ENCODE data around the gene EPHA3.

EPHA3 gene

GRCh38 chr3:89234620-89235019 lies 127.2 kb downstream of the EPHA3 start:
- no peak for DNase-seq

GRCh38 chr3:89238846-89239245 lies 131.4 kb downstream of the EPHA3 start:
- no peak for DNase-seq

- DNase-seq: no peak
Observed at GRCh38 chr3:89239774-89240173, 132.4 kb downstream of the EPHA3 start.

GRCh38 chr3:89245612-89246011 lies 138.2 kb downstream of the EPHA3 start:
- no peak for DNase-seq

- DNase-seq: no peak
Observed at GRCh38 chr3:89246326-89246725, 138.9 kb downstream of the EPHA3 start.

GRCh38 chr3:89250742-89251141 lies 143.3 kb downstream of the EPHA3 start:
- DNase-seq: no peak

DNA sequence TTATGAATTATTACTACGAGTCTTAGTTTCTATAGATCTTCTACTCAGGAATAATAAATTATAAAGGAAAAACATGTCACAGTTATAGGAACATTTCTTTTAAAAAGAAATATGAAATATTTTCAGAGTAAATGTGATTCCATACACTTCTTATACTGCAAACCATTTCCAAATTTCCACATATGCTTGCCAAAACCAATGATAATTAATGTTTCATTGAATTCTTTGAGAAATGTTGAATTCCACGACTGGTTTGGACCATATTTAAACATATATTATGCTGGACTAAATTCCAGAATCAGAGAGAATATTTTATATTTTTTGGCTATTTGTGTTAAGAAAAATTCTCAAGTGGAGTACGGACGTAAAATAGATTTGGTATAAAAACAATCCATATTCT lies 144.6 kb downstream of the EPHA3 start:
- no peak for DNase-seq

- DNase-seq: no peak
Observed at GRCh38 chr3:89252860-89253259, 145.4 kb downstream of the EPHA3 start.

- DNase-seq: no peak
Observed at GRCh38 chr3:89256395-89256794, 149.0 kb downstream of the EPHA3 start.

DNA sequence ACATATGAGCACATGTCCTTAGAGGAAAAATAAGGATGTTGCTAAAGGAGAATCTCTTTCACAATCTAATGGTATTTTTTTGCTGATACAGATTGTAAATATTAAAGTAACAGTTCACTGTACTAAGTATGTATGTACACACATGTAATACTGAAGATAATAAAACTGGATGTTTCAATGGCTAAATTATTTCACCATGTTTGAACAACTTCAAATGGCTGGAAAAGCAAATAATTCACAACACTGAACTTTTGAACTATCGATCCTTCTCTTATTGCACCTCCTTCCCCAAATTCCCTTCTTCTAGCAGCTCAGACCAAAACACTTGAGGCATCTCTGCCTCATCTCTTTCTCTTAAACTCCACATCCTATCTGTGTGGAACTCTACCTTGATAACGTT lies 149.5 kb downstream of the EPHA3 start:
- DNase-seq: no peak

DNA sequence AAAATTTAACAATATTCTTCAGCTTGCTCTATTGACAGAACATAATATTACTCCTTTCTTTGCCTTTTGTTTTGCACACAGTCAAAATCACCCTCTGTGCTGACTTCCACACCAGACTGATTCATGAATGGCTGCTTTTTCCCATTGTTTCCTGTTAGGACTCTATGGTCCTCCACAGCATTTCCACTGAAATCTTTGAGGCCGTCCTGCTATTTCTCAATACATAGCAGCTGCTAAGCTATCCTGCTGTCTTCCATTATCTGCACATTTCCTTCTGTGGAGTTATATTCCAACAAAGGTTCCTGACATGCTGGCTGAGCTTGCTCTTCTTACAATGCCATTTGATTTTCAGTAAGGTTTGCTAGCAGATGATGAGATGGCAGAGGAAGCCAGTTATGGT lies 153.3 kb downstream of the EPHA3 start:
- no peak for DNase-seq

- DNase-seq: no peak
Observed at GRCh38 chr3:89261673-89262072, 154.3 kb downstream of the EPHA3 start.

GRCh38 chr3:89262309-89262929 lies 155.0 kb downstream of the EPHA3 start:
- DNase-seq: no peak

GRCh38 chr3:89264037-89264560 lies 156.7 kb downstream of the EPHA3 start:
- DNase-seq: no peak

DNA sequence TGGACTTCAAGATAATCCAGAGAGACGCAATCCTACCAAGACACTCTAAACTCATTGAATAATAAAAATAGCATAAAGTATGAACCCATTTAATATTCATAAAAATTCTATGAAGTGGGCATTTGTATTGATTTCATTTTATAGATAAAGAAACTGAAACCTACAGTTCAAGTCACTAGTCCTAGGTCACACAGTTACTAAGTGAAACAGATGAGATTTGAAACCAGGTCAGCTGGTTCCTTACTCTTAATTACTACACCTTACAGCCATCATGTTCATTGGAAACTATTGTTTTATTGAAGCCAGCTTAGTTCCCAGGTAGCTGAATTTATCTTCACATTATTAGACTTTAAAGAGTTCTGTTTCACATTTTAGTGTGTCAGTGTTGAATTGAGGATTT lies 158.7 kb downstream of the EPHA3 start:
- no peak for DNase-seq

DNA sequence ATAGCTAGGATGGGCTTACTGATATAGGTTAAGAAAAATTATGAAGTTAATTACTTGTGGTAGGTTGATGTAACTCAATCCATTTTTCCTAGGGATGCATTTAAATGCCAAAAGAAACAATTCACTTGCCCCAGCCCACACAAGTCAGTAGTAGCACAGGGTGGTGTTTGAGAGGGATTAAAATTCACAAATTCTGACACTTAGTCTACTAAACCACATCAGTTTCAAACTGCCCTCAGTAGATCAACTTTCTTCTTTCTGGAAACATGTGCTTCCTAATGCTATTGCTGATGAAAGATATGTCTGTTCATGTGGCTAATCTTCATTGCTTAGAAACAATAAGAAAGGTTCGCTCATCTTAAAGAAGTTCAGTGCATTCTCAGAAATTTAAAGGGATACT lies 160.6 kb downstream of the EPHA3 start:
- DNase-seq: no peak

DNA sequence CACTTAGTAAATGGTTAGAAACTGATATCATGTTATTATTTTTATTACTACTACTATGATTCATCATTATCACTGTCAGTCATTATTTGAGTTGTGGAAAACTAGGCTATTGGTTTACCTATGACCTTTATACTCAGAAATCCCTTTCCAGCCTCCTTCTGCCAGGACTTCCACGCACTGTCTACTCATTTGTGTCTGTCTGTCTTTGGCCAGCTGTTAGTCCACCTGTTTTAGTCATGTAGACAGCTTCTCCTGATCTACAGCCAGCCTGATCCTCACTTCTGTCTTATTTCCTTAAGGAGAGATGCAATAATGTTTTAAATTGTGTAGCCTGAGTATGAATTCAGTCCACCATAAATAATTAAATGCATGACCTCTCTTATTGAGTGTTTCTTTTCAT lies 162.8 kb downstream of the EPHA3 start:
- DNase-seq: no peak

DNA sequence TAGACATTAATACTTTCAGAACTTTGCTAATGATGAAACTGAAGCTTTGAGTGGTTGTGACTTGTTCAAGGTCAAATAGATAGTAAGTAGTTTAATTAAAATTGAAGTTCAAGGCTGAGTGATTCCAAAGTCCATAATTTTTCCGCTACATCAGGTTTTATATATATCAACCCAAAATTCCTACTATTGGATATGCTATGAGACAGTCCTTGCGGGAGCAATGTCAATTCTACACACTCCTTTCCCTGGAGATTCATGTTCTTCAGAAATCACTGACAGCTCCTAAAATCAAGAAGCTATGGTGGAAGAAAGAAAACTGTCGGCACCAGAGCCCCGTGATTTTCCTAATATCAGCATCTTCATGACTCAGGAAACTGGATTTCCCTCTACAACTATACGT lies 167.6 kb downstream of the EPHA3 start:
- DNase-seq: no peak

GRCh38 chr3:89276116-89276515 lies 168.7 kb downstream of the EPHA3 start:
- no peak for DNase-seq

DNA sequence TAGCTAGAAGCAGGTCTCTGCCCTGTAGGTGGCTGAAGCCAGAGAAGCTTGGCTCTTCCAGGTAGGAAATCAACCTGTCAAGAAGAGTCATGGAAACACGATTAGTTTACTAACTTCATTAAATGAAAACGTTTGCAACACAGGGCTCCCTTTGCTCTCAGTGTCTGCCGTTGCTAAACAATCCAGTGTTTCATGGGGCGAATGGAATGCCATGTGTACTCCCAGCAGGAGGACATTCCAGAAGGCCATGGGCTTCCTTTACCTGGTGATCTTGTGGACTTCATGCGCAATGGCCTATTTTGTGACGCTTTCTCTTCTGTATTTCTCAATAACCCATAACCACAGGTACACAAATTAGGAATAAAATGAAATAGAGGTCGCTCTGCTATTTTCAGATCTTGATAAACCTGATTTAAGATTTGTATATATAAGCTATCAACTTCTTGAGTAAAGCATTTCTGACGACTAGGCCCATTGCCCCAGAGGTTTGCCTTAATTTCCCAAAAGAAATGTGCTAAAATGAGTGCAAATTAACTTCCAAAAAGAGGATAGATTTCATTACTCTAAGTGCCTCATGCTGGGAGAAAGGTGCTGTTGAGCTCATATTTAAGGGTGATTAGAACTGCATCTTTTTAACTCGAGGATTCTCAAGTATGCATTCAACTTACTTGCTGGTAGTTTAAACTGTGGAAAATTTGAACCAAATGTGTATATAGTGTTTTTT lies 171.0 kb downstream of the EPHA3 start:
- no peak for DNase-seq

- no peak for DNase-seq
Observed at GRCh38 chr3:89280301-89280700, 172.9 kb downstream of the EPHA3 start.

DNA sequence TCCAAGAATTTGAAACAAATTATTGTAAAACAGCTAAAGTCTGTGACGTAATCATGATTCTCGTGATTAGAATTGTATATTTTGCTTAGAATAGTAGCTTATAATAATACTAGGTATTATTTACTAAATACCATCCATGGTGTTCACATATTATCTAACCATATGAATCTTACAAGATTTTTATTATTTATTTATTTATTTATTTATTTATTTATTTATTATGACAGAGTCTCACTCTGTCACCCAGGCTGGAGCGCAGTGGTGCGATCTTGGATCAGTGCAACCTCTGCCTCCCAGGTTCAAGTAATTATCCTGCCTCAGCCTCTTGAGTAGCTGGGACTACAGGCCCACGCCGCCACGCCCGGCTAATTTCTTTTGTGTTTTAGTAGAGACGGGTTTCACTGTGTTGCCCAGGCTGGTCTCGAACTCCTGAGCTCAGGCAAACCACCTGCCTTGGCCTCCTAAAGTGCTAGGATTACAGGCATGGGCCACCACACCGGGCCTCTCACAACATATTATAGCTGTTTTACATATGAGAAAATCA lies 173.5 kb downstream of the EPHA3 start:
- DNase-seq: no peak

- no peak for DNase-seq
Observed at GRCh38 chr3:89287902-89288508, 180.6 kb downstream of the EPHA3 start.
